Measurements from ENCODE around the gene MINDY4. TPM values are rescaled to one million over a fixed set of nuclear protein-coding genes. Genes with fewer than 3 reads are reported as not detected.

MINDY4 gene
- total RNA-seq, 2 experiments from 2014 or later: 0.36 to 0.60 TPM

DNA sequence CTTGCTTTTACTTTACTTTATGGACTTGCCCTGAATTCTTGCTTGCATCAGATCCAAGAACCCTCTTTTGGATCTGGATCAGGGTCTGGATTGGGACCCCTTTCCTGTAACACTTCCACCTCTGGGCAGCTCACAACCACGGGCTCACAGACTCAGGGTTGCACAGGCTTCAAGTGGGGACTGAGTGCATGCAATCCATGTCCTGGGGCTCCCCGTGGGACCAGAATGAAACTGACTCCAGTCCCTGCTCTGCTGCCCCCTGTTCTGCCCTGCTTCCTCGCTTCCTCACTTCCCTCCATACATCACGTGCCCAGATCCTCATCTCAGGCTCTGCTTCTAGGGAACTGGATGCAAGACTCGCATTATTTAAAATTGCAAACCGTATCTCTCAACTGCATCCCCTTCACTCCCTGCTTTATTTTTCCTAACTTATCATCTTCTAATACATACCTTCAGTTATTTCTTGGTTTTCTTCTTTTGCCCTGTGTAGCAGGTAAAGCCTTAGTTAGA is 42.6 kb upstream of the MINDY4 start:
- H3K36me3 ChIP-seq (ENCODE audit: insufficient read depth, low read length): no peaks in the 10 kb centered on the region
- peaks cover 6% of the 10 kb centered on the region for H3K36me3 Mint-ChIP-seq (ENCODE audit: low read depth)
- H3K27me3 ChIP-seq (ENCODE audit: control insufficient read depth in 1 of 2, insufficient read depth in 2 of 2, low read length in 2 of 2): no peaks in the 10 kb centered on the region
- intact Hi-C loops (cut with DNase I, micrococcal nuclease): loop anchor here in 1 of 2 experiments (5.0 kb wide), 1 partner anchor 136 kb away; the partner anchor contains the start of gene GARS1
- DNase-seq (no peak), ATAC-seq (ENCODE audit: poor library complexity) (no peak)
- H3K4me3 ChIP-seq (ENCODE audit: low read length): no peak overlapping the region
- H3K4me3 Mint-ChIP-seq: peak overlapping the region; percentile 78
- H3K4me1 ChIP-seq (ENCODE audit: insufficient read depth, low read length): peaks cover 64% of the 10 kb centered on the region
- H3K4me1 Mint-ChIP-seq (ENCODE audit: low read depth): peaks cover 67% of the 10 kb centered on the region
- no peak overlapping the region for H3K27ac ChIP-seq (ENCODE audit: low read depth in 1 of 2, low read length in 2 of 2)
- ChIA-PET CTCF (no interaction called here), POLR2A (interaction anchor here (1.1 to 4.8 kb wide), 4 partner anchors 10 to 250 kb away, joined by 3 to 115 read pairs (median 7); partner anchors contain the start of gene NOD1)
- H3K27ac Mint-ChIP-seq: peak overlapping the region; percentile 85
- no peaks in the 10 kb centered on the region for H3K9me3 Mint-ChIP-seq
- H3K27me3 Mint-ChIP-seq: no peaks in the 10 kb centered on the region
- TF ChIP-seq, protein P1, sequence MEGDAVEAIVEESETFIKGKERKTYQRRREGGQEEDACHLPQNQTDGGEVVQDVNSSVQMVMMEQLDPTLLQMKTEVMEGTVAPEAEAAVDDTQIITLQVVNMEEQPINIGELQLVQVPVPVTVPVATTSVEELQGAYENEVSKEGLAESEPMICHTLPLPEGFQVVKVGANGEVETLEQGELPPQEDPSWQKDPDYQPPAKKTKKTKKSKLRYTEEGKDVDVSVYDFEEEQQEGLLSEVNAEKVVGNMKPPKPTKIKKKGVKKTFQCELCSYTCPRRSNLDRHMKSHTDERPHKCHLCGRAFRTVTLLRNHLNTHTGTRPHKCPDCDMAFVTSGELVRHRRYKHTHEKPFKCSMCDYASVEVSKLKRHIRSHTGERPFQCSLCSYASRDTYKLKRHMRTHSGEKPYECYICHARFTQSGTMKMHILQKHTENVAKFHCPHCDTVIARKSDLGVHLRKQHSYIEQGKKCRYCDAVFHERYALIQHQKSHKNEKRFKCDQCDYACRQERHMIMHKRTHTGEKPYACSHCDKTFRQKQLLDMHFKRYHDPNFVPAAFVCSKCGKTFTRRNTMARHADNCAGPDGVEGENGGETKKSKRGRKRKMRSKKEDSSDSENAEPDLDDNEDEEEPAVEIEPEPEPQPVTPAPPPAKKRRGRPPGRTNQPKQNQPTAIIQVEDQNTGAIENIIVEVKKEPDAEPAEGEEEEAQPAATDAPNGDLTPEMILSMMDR (IDR thresholded peaks at IDR 0.05): no peak
- no peaks in the 10 kb centered on the region for H3K9me3 ChIP-seq (ENCODE audit: control insufficient read depth in 1 of 2, insufficient read depth in 1 of 2, low read length in 2 of 2)

GRCh38 chr7:30729642-30730041 is 41.6 kb upstream of the MINDY4 start:
- H3K27ac Mint-ChIP-seq: no peak overlapping the region
- DNase-seq: no peak
- no peaks in the 10 kb centered on the region for H3K36me3 ChIP-seq (ENCODE audit: insufficient read depth, low read length)
- H3K27ac ChIP-seq (ENCODE audit: low read depth in 1 of 2, low read length in 2 of 2): no peak overlapping the region
- TF ChIP-seq, protein P1 (IDR thresholded peaks at IDR 0.05): no peak
- no peaks in the 10 kb centered on the region for H3K27me3 Mint-ChIP-seq
- no peaks in the 10 kb centered on the region for H3K9me3 Mint-ChIP-seq
- H3K9me3 ChIP-seq (ENCODE audit: control insufficient read depth in 1 of 2, insufficient read depth in 1 of 2, low read length in 2 of 2): no peaks in the 10 kb centered on the region
- no peak overlapping the region for H3K4me3 ChIP-seq (ENCODE audit: low read length)
- no peak overlapping the region for H3K4me3 Mint-ChIP-seq
- H3K4me1 Mint-ChIP-seq (ENCODE audit: low read depth): peaks cover 75% of the 10 kb centered on the region
- ATAC-seq (ENCODE audit: poor library complexity): no peak
- H3K4me1 ChIP-seq (ENCODE audit: insufficient read depth, low read length): peaks cover 64% of the 10 kb centered on the region
- ChIA-PET CTCF (no interaction called here), POLR2A (interaction anchor here (4.8 kb wide), 1 partner anchor 9 kb away, joined by 115 read pairs; no protein-coding TSS in a partner anchor)
- peaks cover 4% of the 10 kb centered on the region for H3K36me3 Mint-ChIP-seq (ENCODE audit: low read depth)
- intact Hi-C loops (cut with DNase I, micrococcal nuclease): loop anchor here in 1 of 2 experiments (5.0 kb wide), 1 partner anchor 137 kb away; the partner anchor contains the start of gene GARS1
- no peaks in the 10 kb centered on the region for H3K27me3 ChIP-seq (ENCODE audit: control insufficient read depth in 1 of 2, insufficient read depth in 2 of 2, low read length in 2 of 2)

DNA sequence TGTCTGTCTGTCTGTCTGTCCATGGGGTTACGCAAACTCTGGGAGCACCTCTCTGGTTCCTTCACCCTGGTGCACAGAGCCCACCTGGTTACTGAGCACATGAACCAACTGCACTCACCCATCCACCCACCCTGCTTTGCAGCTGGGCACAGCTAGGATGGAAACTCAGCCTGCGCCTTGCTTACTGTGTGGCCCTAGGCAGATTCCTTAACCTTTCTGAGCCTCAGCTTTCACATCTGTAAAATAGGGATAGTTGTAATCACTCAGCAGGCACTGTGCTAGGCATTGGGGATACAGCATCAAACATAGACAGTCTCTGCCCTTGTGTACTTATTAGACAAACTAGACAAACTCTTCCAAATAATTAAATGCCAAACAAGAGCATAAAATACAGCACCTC is 41.1 kb upstream of the MINDY4 start:
- H3K9me3 ChIP-seq (ENCODE audit: control insufficient read depth in 1 of 2, insufficient read depth in 1 of 2, low read length in 2 of 2): no peaks in the 10 kb centered on the region
- ChIA-PET POLR2A (no interaction called here), CTCF (no interaction called here)
- H3K27ac Mint-ChIP-seq: no peak overlapping the region
- TF ChIP-seq, protein P1 (IDR thresholded peaks at IDR 0.05): no peak
- H3K27me3 Mint-ChIP-seq: no peaks in the 10 kb centered on the region
- DNase-seq: no peak
- no peak overlapping the region for H3K4me3 ChIP-seq (ENCODE audit: low read length)
- H3K27ac ChIP-seq (ENCODE audit: low read depth in 1 of 2, low read length in 2 of 2): no peak overlapping the region
- peaks cover 75% of the 10 kb centered on the region for H3K4me1 Mint-ChIP-seq (ENCODE audit: low read depth)
- no peaks in the 10 kb centered on the region for H3K36me3 ChIP-seq (ENCODE audit: insufficient read depth, low read length)
- H3K9me3 Mint-ChIP-seq: no peaks in the 10 kb centered on the region
- H3K4me1 ChIP-seq (ENCODE audit: insufficient read depth, low read length): peaks cover 64% of the 10 kb centered on the region
- no peak overlapping the region for H3K4me3 Mint-ChIP-seq
- no peaks in the 10 kb centered on the region for H3K27me3 ChIP-seq (ENCODE audit: control insufficient read depth in 1 of 2, insufficient read depth in 2 of 2, low read length in 2 of 2)
- no peak for ATAC-seq (ENCODE audit: poor library complexity)
- H3K36me3 Mint-ChIP-seq (ENCODE audit: low read depth): no peaks in the 10 kb centered on the region
- intact Hi-C loops (cut with DNase I, micrococcal nuclease): no loop called here

Measured in CD4-positive, alpha-beta T cell (primary cell).